Measurements from ENCODE around the gene MSI2. TPM values are rescaled to one million over a fixed set of nuclear protein-coding genes. Genes with fewer than 3 reads are reported as not detected.

Gene MSI2
- total RNA-seq, 4 donors from 2014 or later = 9.9 to 18.5 (median 13.8) TPM

DNA sequence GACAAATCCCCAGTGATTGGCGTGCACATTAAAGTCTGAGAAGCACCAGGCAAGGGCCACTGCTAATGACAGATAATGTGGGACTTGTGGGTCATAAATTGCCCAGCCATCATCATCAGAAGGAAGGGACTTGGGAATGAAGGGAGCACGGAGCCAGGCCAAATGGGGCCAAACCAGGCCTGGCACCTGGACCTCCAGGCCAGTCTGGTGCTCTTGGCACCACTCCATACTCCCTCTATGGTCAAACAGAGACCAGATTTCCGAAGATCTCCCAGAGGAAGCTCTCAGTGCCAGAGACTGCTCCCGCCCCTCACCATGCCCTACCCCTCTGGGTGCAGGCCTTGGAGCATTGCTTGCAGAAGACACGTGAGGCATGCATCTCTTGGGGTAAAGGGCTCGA lies 346.6 kb downstream of the MSI2 start:
- no peak overlapping the region for H3K4me3 ChIP-seq (ENCODE audit: low read depth, poor library complexity, severe bottlenecking)
- intact Hi-C loops (cut with DNase I; ENCODE audit: low total_unique reads) = no loop called here
- TF ChIP-seq, protein P1, sequence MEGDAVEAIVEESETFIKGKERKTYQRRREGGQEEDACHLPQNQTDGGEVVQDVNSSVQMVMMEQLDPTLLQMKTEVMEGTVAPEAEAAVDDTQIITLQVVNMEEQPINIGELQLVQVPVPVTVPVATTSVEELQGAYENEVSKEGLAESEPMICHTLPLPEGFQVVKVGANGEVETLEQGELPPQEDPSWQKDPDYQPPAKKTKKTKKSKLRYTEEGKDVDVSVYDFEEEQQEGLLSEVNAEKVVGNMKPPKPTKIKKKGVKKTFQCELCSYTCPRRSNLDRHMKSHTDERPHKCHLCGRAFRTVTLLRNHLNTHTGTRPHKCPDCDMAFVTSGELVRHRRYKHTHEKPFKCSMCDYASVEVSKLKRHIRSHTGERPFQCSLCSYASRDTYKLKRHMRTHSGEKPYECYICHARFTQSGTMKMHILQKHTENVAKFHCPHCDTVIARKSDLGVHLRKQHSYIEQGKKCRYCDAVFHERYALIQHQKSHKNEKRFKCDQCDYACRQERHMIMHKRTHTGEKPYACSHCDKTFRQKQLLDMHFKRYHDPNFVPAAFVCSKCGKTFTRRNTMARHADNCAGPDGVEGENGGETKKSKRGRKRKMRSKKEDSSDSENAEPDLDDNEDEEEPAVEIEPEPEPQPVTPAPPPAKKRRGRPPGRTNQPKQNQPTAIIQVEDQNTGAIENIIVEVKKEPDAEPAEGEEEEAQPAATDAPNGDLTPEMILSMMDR (IDR thresholded peaks at IDR 0.05) = no peak
- no peak for TF ChIP-seq POLR2A (IDR thresholded peaks at IDR 0.05)
- WGBS, 2 donors = 87 to 94% methylated on average over 6 of the region's 6 CpGs
- no peak for DNase-seq (ENCODE audit: low spot score in 2 of 2)

- H3K4me3 ChIP-seq (ENCODE audit: low read depth, poor library complexity, severe bottlenecking) = no peak overlapping the region
- no peak for DNase-seq (ENCODE audit: low spot score in 2 of 2)
- intact Hi-C loops (cut with DNase I; ENCODE audit: low total_unique reads) = no loop called here
- 91 to 94% methylated on average over 3 of the region's 3 CpGs for WGBS, 2 donors
- TF ChIP-seq POLR2A (IDR thresholded peaks at IDR 0.05) = no peak
These were observed 347.2 kb downstream of the MSI2 start for GRCh38 chr17:57603546-57603945.

DNA sequence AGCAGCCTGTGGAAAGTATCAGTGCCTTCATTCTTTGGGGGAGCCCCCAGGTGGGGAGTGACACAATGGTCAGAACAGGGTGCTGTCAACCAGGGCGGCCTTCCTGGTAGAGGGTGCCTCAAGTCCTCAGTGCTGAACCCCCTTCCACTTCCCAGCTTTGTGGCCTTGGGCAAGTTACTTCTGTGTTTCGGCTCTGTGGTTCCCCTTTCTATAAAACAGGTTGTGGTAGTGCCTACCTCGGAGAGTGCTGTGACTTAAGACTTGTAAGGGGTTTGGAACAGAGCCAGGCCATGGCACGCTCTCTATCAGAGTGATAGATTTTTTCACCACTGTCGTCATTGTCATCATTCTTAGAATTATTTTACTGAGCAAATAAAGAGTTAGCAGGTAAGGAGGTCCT lies 347.7 kb downstream of the MSI2 start:
- WGBS, 2 donors = 62 to 87% methylated on average over 4 to 5 of the region's 5 CpGs
- no peak for DNase-seq (ENCODE audit: low spot score in 2 of 2)
- no peak overlapping the region for H3K4me3 ChIP-seq (ENCODE audit: low read depth, poor library complexity, severe bottlenecking)
- intact Hi-C loops (cut with DNase I; ENCODE audit: low total_unique reads) = no loop called here
- TF ChIP-seq, protein P1 (IDR thresholded peaks at IDR 0.05) = no peak
- TF ChIP-seq POLR2A (IDR thresholded peaks at IDR 0.05) = no peak

- WGBS, 2 donors = 27 to 37% methylated on average over 24 of the region's 24 CpGs
- no peak for DNase-seq (ENCODE audit: low spot score in 2 of 2)
- H3K4me3 ChIP-seq (ENCODE audit: low read depth, poor library complexity, severe bottlenecking) = no peak overlapping the region
These were observed 348.7 kb downstream of the MSI2 start for GRCh38 chr17:57604771-57605674.

GRCh38 chr17:57605675-57606105 lies 349.4 kb downstream of the MSI2 start:
- no peak for TF ChIP-seq POLR2A (IDR thresholded peaks at IDR 0.05)
- 74 to 75% methylated on average over 5 of the region's 5 CpGs for WGBS, 2 donors
- H3K4me3 ChIP-seq (ENCODE audit: low read depth, poor library complexity, severe bottlenecking) = no peak overlapping the region
- intact Hi-C loops (cut with DNase I; ENCODE audit: low total_unique reads) = no loop called here
- DNase-seq (ENCODE audit: low spot score in 2 of 2) = no peak

More at GRCh38 chr17:57604771-57605674, 348.7 kb downstream of the MSI2 start:
- intact Hi-C loops (cut with DNase I; ENCODE audit: low total_unique reads) = no loop called here
- no peak for TF ChIP-seq POLR2A (IDR thresholded peaks at IDR 0.05)
- TF ChIP-seq, protein P1 (IDR thresholded peaks at IDR 0.05) = no peak

DNA sequence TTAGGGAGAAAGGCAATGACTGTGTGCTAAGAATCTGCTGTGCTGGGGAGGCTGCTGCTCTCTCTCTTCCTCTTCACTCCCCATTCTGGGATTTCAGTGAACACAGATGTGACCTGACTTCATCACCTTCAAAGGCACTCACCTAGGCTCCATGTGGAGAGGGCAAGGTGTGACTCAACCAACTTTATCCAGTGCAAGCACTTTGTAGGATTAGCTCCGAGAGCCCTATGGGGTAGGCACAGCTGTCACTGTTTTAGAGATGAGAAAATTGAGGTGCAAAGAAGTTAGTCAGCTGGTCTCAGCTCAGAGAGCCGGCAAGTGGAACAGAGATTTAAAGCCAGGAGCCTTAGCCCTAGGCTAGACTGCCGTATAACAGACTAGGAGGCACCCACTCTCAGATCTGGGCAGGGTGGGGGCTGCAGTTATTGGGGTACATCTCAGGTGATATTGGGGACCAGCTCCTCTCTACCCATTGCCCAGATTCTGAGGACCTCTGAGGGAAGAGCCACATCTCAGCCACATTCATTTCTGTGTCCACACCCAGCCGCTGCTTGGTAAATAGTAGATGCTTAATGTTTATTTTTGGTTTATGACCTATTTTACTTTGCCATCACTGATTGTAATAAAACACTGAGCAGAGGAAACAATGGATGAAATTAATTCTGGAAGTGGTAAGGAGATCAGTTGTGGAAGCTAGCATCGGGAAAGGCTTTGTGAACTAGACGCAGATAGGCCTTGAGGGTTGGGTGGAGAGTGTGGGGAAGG lies 350.0 kb downstream of the MSI2 start:
- no peak overlapping the region for H3K4me3 ChIP-seq (ENCODE audit: low read depth, poor library complexity, severe bottlenecking)
- no peak for DNase-seq (ENCODE audit: low spot score in 2 of 2)
- no peak for TF ChIP-seq POLR2A (IDR thresholded peaks at IDR 0.05)
- TF ChIP-seq, protein P1 (IDR thresholded peaks at IDR 0.05) = no peak
- WGBS, 2 donors = 89 to 93% methylated on average over 6 of the region's 6 CpGs
- intact Hi-C loops (cut with DNase I; ENCODE audit: low total_unique reads) = no loop called here
